B cell (primary cell): ENCODE data around the gene METTL5. TPM values are rescaled to one million over a fixed set of nuclear protein-coding genes. Genes with fewer than 3 reads are reported as not detected.

Experiments
- ATAC-seq: fragments of 200-7000 bp; cut with Tn5 transposase; one replicate; pipeline ENCODE4 v1.10.0; 2021; ENCODE audit warnings: low read depth, mild to moderate bottlenecking, moderate number of reproducible peaks, moderate library complexity
- CTCF ChIA-PET: fragments of 350-600 bp; sonication (Branson Sonifier 250); formaldehyde crosslinking; loops from one replicate; lab custom pipeline; 2021; ENCODE audit warnings: antibody characterized with exemption, inconsistent platforms; lab: Charles Lee
- POLR2A ChIA-PET: fragments of 350-600 bp; sonication (Branson Sonifier 250); formaldehyde crosslinking; loops from one replicate; lab custom pipeline; 2021; ENCODE audit warnings: antibody characterized with exemption; lab: Charles Lee
- DNase-seq: peaks from one replicate; pipeline ENCODE4 v3.0.0; 2013
- H2AFZ ChIP-seq: 2 replicates; pipeline ENCODE4 v1.6.1; 2012; ENCODE audit warnings: mild to moderate bottlenecking, low read depth, low read length; ENCODE audit not compliant: insufficient read depth, poor library complexity, severe bottlenecking
- H3K27ac ChIP-seq, 2 donors: 1 replicate in 1 of 2; 2 replicates in 1 of 2; pipeline ENCODE4 v1.5.1; 2012 to 2013; ENCODE audit warnings: low read length in 2 of 2, mild to moderate bottlenecking in 2 of 2, moderate library complexity in 1 of 2
- H3K27me3 ChIP-seq, 4 experiments: fragments of 200-600 bp in 1 of 4; sonication (generic) in 1 of 4; replicated peaks in 1 of 4; 1 replicate in 2 of 4; 2 replicates in 2 of 4; pipeline versions ENCODE4 v1.6.1 to v1.7.0; 2013 to 2016; ENCODE audit warnings: low read length in 3 of 4, mild to moderate bottlenecking in 2 of 4, mixed read lengths in 1 of 4, moderate library complexity in 1 of 4; ENCODE audit not compliant: insufficient read depth in 4 of 4, control insufficient read depth in 3 of 4; ENCODE audit errors: control extremely low read depth in 1 of 4
- H3K36me3 ChIP-seq, 2 experiments: replicated peaks in 1 of 2; 1 replicate in 1 of 2; 2 replicates in 1 of 2; pipeline versions ENCODE4 v1.6.1 to v1.7.1; 2013; ENCODE audit warnings: low read length in 1 of 2; ENCODE audit not compliant: insufficient read depth in 2 of 2, control insufficient read depth in 1 of 2; ENCODE audit errors: control extremely low read depth in 1 of 2, extremely low read depth in 1 of 2
- H3K4me1 ChIP-seq, 2 donors: fragments of 200-600 bp in 1 of 2; sonication (generic) in 1 of 2; 1 replicate in 1 of 2; 2 replicates in 1 of 2; pipeline versions ENCODE4 v1.5.1 to v1.6.1; 2013 to 2017; ENCODE audit warnings: low read length in 2 of 2; ENCODE audit not compliant: control insufficient read depth in 2 of 2, insufficient read depth in 2 of 2
- H3K4me2 ChIP-seq: replicated peaks from 2 replicates; pipeline ENCODE3; 2012; ENCODE audit warnings: mild to moderate bottlenecking, low read depth, low read length; ENCODE audit not compliant: poor library complexity, severe bottlenecking
- H3K4me3 ChIP-seq, 5 experiments: fragments of 200-600 bp in 1 of 5; sonication (generic) in 1 of 5; 1 replicate in 3 of 5; 2 replicates in 2 of 5; pipeline versions ENCODE4 v1.5.1 to v1.7.0; 2011 to 2016; ENCODE audit warnings: low read length in 4 of 5, mild to moderate bottlenecking in 4 of 5, low read depth in 2 of 5, control low read depth in 1 of 5, moderate library complexity in 1 of 5; ENCODE audit not compliant: insufficient read depth in 1 of 5; ENCODE audit errors: control extremely low read depth in 1 of 5, extremely low read depth in 1 of 5
- H3K79me2 ChIP-seq: fragments of 200-600 bp; sonication (generic); one replicate; pipeline ENCODE4 v1.6.0; 2016; ENCODE audit warnings: low read length; ENCODE audit not compliant: control insufficient read depth, insufficient read depth
- H3K9ac ChIP-seq: fragments of 200-600 bp; sonication (generic); 2 replicates; pipeline ENCODE4 v1.6.1; 2017; ENCODE audit warnings: mild to moderate bottlenecking, low read length, moderate library complexity
- H3K9me3 ChIP-seq, 3 donors: one replicate each; pipeline versions ENCODE4 v1.6.1 to v1.7.1; 2013; ENCODE audit warnings: low read length in 2 of 3; ENCODE audit not compliant: control insufficient read depth in 2 of 3, insufficient read depth in 1 of 3; ENCODE audit errors: control extremely low read depth in 1 of 3
- H4K20me1 ChIP-seq: 2 replicates; pipeline ENCODE4 v1.6.0; 2012; ENCODE audit warnings: mild to moderate bottlenecking, low read length; ENCODE audit not compliant: insufficient read depth, control insufficient read depth, poor library complexity, severe bottlenecking
- H3K27ac Mint-ChIP-seq: one replicate; pipeline ENCODE4 v1.8.0; 2021; ENCODE audit warnings: mixed read lengths
- H3K27me3 Mint-ChIP-seq: one replicate; pipeline ENCODE4 v1.8.0; 2021; ENCODE audit warnings: mixed read lengths
- H3K4me1 Mint-ChIP-seq: one replicate; pipeline ENCODE4 v1.8.0; 2021; ENCODE audit warnings: mixed read lengths
- H3K4me3 Mint-ChIP-seq: one replicate; pipeline ENCODE4 v1.8.0; 2021; ENCODE audit warnings: mixed read lengths
- H3K9me3 Mint-ChIP-seq: one replicate; pipeline ENCODE4 v1.8.0; 2022; ENCODE audit warnings: mixed read lengths; ENCODE audit not compliant: insufficient read depth
- CTCF ChIP-seq: fragments of 200-600 bp; IDR thresholded peaks from one replicate; pipeline ENCODE4 v1.8.0; 2022; ENCODE audit warnings: antibody characterized with exemption, mild to moderate bottlenecking
- EZH2 ChIP-seq: IDR thresholded peaks from 2 replicates; pipeline ENCODE4 v1.6.1; 2012; ENCODE audit warnings: borderline replicate concordance, low read depth, mild to moderate bottlenecking, moderate library complexity, low read length; ENCODE audit not compliant: insufficient read depth, poor library complexity, severe bottlenecking
- WGBS: methylation state at CpG from one replicate; pipeline ENCODE4 v1.1.5; 2013; ENCODE audit warnings: missing lambda C conversion rate; ENCODE audit not compliant: insufficient coverage; 5-methylcytosine and 5-hydroxymethylcytosine counted together
- intact Hi-C: fragments of 100-400 bp; cut with micrococcal nuclease; formaldehyde crosslinking; loops from one replicate; pipeline ENCODE4 v1.10.0; 2022
- polyA plus RNA-seq: library from polyadenylated mRNA; depleted of rRNA; stranded (reverse); fragments of >200 nt; gene quantifications from 2 replicates; pipeline ENCODE4 v1.2.3, GENCODE V29; 2012
- total RNA-seq, 2 donors: library from RNA; stranded (reverse); fragments of 120-200 nt in 1 of 2; gene quantifications; 1 replicate in 1 of 2; 2 replicates in 1 of 2; pipeline versions ENCODE4 v1.2.3 to v1.2.4, GENCODE V29; 2013 to 2022

METTL5 gene
- total and polyA plus RNA-seq, 2 donors (not counting 1 experiment from before 2014, with no cell fraction given): 12.7 to 36.4 TPM

GRCh38 chr2:169803480-169803879, 21.2 kb downstream of the METTL5 start:
- Mint-ChIP-seq H3K27me3 (no peaks in the 10 kb centered on the region), H3K27ac (no peak overlapping the region), H3K4me1 (peaks cover 21% of the 10 kb centered on the region), H3K4me3 (no peak overlapping the region), H3K9me3 (no peaks in the 10 kb centered on the region)
- peaks cover 6 to 9% of the 10 kb centered on the region in 2 donors for H3K4me1 ChIP-seq
- H4K20me1 ChIP-seq: no peaks in the 10 kb centered on the region
- DNase-seq (no peak), ATAC-seq (no peak)
- H3K9me3 ChIP-seq: no peaks in the 10 kb centered on the region
- TF ChIP-seq CTCF: no peak
- TF ChIP-seq EZH2: no peak
- H3K27me3 ChIP-seq: no peaks in the 10 kb centered on the region
- H3K27ac ChIP-seq: no peak overlapping the region
- no peak overlapping the region for H3K4me2 ChIP-seq
- ChIA-PET POLR2A (no interaction called here), CTCF (interaction anchor here (1.2 kb wide), 1 partner anchor 21 kb away, joined by 3 read pairs; no protein-coding TSS in a partner anchor)
- no peak overlapping the region for H3K4me3 ChIP-seq
- H2AFZ ChIP-seq: no peak overlapping the region
- H3K79me2 ChIP-seq: peaks cover 45% of the 10 kb centered on the region
- H3K36me3 ChIP-seq: peaks cover 0 to 40% of the 10 kb centered on the region in 2 experiments
- intact Hi-C loops: no loop called here
- H3K9ac ChIP-seq: no peak overlapping the region
- WGBS: 98% methylated on average over 5 of the region's 9 CpGs
